Measurements from ENCODE around the gene TOX3. TPM values are rescaled to one million over a fixed set of nuclear protein-coding genes. Genes with fewer than 3 reads are reported as not detected.

TOX3 gene
- polyA plus RNA-seq, 1 of the 3 experiments (the other 2 are of a cell fraction), result not detected

- 28% methylated on average over 2 of the region's 2 CpGs for WGBS (ENCODE audit: low lambda C conversion rate)
- CTCF ChIA-PET, result no interaction called here
- H3K27me3 ChIP-seq (ENCODE audit: insufficient read depth), result no peaks in the 10 kb centered on the region
Observed at GRCh38 chr16:52440248-52440647, 106.7 kb downstream of the TOX3 start.

GRCh38 chr16:52439750-52440149, 107.2 kb downstream of the TOX3 start:
- no peaks in the 10 kb centered on the region for H3K36me3 ChIP-seq (replicated peaks in 1 of 2; ENCODE audit: control insufficient read depth in 1 of 2, insufficient read depth in 2 of 2, low read length in 1 of 2)
- H3K27me3 ChIP-seq (ENCODE audit: insufficient read depth), result no peaks in the 10 kb centered on the region
- 25% methylated on average over 5 of the region's 5 CpGs for WGBS (ENCODE audit: low lambda C conversion rate)
- no peaks in the 10 kb centered on the region for H3F3A ChIP-seq (replicated peaks; ENCODE audit: insufficient read depth)
- POLR2A ChIA-PET, result no interaction called here
- H3K4me1 ChIP-seq (ENCODE audit: control insufficient read depth in 1 of 2, insufficient read depth in 2 of 2, low read depth in 1 of 2, low read length in 1 of 2), result no peaks in the 10 kb centered on the region; a peak in 1 of 4 replicates
- no peak overlapping the region for H3K9ac ChIP-seq
- no peaks in the 10 kb centered on the region for H4K20me1 ChIP-seq (ENCODE audit: insufficient read depth)
- no peaks in the 10 kb centered on the region for H3K9me2 ChIP-seq
- TF ChIP-seq NRF1 (IDR thresholded peaks at IDR 0.05; ENCODE audit: low read depth, low read length), result no peak
- no peak overlapping the region for H3K4me2 ChIP-seq
- CTCF ChIA-PET, result no interaction called here
- H2AFZ ChIP-seq (ENCODE audit: low read depth), result no peak overlapping the region
- no peak overlapping the region for H3K27ac ChIP-seq (ENCODE audit: low read depth in 2 of 2, low read length in 1 of 2)
- no peaks in the 10 kb centered on the region for H3K79me2 ChIP-seq (ENCODE audit: insufficient read depth)
- H3K9me3 ChIP-seq, result no peaks in the 10 kb centered on the region
- no peak for DNase-seq
- no peak overlapping the region for H3K4me3 ChIP-seq (ENCODE audit: low read depth in 2 of 2, low read length in 1 of 2)

More at GRCh38 chr16:52440248-52440647, 106.7 kb downstream of the TOX3 start:
- TF ChIP-seq NRF1 (IDR thresholded peaks at IDR 0.05; ENCODE audit: low read depth, low read length) (no peak), FOXM1 (IDR thresholded peaks at IDR 0.05; ENCODE audit: low read depth) (no peak)
- POLR2A ChIA-PET, result no interaction called here
- no peaks in the 10 kb centered on the region; a peak in 1 of 4 replicates for H3K4me1 ChIP-seq (ENCODE audit: control insufficient read depth in 1 of 2, insufficient read depth in 2 of 2, low read depth in 1 of 2, low read length in 1 of 2)
- no peak overlapping the region for H3K4me2 ChIP-seq
- H3K27ac ChIP-seq (ENCODE audit: low read depth in 2 of 2, low read length in 1 of 2), result no peak overlapping the region
- no peaks in the 10 kb centered on the region for H3K79me2 ChIP-seq (ENCODE audit: insufficient read depth)
- H3K36me3 ChIP-seq (replicated peaks in 1 of 2; ENCODE audit: control insufficient read depth in 1 of 2, insufficient read depth in 2 of 2, low read length in 1 of 2), result no peaks in the 10 kb centered on the region
- no peak for DNase-seq
- no peak overlapping the region for H2AFZ ChIP-seq (ENCODE audit: low read depth)
- no peak overlapping the region for H3K9ac ChIP-seq
- H3K4me3 ChIP-seq (ENCODE audit: low read depth in 2 of 2, low read length in 1 of 2), result no peak overlapping the region
- H4K20me1 ChIP-seq (ENCODE audit: insufficient read depth), result no peaks in the 10 kb centered on the region
- no peaks in the 10 kb centered on the region for H3F3A ChIP-seq (replicated peaks; ENCODE audit: insufficient read depth)
- H3K9me3 ChIP-seq, result no peaks in the 10 kb centered on the region
- H3K9me2 ChIP-seq, result no peaks in the 10 kb centered on the region

GRCh38 chr16:52439171-52439701, 107.7 kb downstream of the TOX3 start:
- WGBS (ENCODE audit: low lambda C conversion rate), result 36% methylated on average over 11 of the region's 11 CpGs
- H3K9me2 ChIP-seq, result no peaks in the 10 kb centered on the region
- no peaks in the 10 kb centered on the region for H3K36me3 ChIP-seq (replicated peaks in 1 of 2; ENCODE audit: control insufficient read depth in 1 of 2, insufficient read depth in 2 of 2, low read length in 1 of 2)
- H3F3A ChIP-seq (replicated peaks; ENCODE audit: insufficient read depth), result no peaks in the 10 kb centered on the region
- no peaks in the 10 kb centered on the region for H3K79me2 ChIP-seq (ENCODE audit: insufficient read depth)
- no peak for TF ChIP-seq FOXJ3 (CRISPR knock-in tag; IDR thresholded peaks at IDR 0.05)
- TF ChIP-seq, protein P1, sequence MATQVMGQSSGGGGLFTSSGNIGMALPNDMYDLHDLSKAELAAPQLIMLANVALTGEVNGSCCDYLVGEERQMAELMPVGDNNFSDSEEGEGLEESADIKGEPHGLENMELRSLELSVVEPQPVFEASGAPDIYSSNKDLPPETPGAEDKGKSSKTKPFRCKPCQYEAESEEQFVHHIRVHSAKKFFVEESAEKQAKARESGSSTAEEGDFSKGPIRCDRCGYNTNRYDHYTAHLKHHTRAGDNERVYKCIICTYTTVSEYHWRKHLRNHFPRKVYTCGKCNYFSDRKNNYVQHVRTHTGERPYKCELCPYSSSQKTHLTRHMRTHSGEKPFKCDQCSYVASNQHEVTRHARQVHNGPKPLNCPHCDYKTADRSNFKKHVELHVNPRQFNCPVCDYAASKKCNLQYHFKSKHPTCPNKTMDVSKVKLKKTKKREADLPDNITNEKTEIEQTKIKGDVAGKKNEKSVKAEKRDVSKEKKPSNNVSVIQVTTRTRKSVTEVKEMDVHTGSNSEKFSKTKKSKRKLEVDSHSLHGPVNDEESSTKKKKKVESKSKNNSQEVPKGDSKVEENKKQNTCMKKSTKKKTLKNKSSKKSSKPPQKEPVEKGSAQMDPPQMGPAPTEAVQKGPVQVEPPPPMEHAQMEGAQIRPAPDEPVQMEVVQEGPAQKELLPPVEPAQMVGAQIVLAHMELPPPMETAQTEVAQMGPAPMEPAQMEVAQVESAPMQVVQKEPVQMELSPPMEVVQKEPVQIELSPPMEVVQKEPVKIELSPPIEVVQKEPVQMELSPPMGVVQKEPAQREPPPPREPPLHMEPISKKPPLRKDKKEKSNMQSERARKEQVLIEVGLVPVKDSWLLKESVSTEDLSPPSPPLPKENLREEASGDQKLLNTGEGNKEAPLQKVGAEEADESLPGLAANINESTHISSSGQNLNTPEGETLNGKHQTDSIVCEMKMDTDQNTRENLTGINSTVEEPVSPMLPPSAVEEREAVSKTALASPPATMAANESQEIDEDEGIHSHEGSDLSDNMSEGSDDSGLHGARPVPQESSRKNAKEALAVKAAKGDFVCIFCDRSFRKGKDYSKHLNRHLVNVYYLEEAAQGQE (IDR thresholded peaks at IDR 0.05; ENCODE audit: low read depth, low read length), result no peak
- no peak for TF ChIP-seq SMC3 (IDR thresholded peaks at IDR 0.05; ENCODE audit: low read depth, low read length)
- no peak for TF ChIP-seq RXRA (IDR thresholded peaks at IDR 0.05; ENCODE audit: borderline replicate concordance, low read depth)
- TF ChIP-seq IRF3 (IDR thresholded peaks at IDR 0.05; ENCODE audit: low read depth, low read length), result no peak
- H2AFZ ChIP-seq (ENCODE audit: low read depth), result no peak overlapping the region
- H3K27ac ChIP-seq (ENCODE audit: low read depth in 2 of 2, low read length in 1 of 2), result no peak overlapping the region
- H3K9me3 ChIP-seq, result no peaks in the 10 kb centered on the region
- H3K4me2 ChIP-seq, result no peak overlapping the region
- H3K4me3 ChIP-seq (ENCODE audit: low read depth in 2 of 2, low read length in 1 of 2), result no peak overlapping the region
- H3K4me1 ChIP-seq (ENCODE audit: control insufficient read depth in 1 of 2, insufficient read depth in 2 of 2, low read depth in 1 of 2, low read length in 1 of 2), result no peaks in the 10 kb centered on the region; a peak in 1 of 4 replicates
- CTCF ChIA-PET, result no interaction called here
- POLR2A ChIA-PET, result no interaction called here
- no peak overlapping the region for H3K9ac ChIP-seq
- H3K27me3 ChIP-seq (ENCODE audit: insufficient read depth), result no peaks in the 10 kb centered on the region
- DNase-seq, result peak; percentile 1
- no peaks in the 10 kb centered on the region for H4K20me1 ChIP-seq (ENCODE audit: insufficient read depth)
